H1 (cell line): ENCODE measurements around the gene CTTNBP2NL. TPM values are rescaled to one million over a fixed set of nuclear protein-coding genes. Genes with fewer than 3 reads are reported as not detected.

Source experiments
- CTCF ChIA-PET: fragments of 300-600 bp; sonication (Branson Sonifier 250); formaldehyde crosslinking; loops from one replicate; lab custom pipeline; 2021; ENCODE audit not compliant: partially characterized antibody; lab: Charles Lee
- POLR2A ChIA-PET: fragments of 300-600 bp; sonication (Branson Sonifier 250); formaldehyde crosslinking; loops from one replicate; lab custom pipeline; 2021; ENCODE audit warnings: inconsistent platforms; ENCODE audit not compliant: partially characterized antibody; lab: Charles Lee
- DNase-seq, 2 experiments: peaks; one replicate each; pipeline versions ENCODE4 v3.0.0 to v3.0.0-alpha.2; 2010 to 2022; ENCODE audit warnings: low spot score in 2 of 2, low read depth in 1 of 2, mixed read lengths in 1 of 2
- FAIRE-seq: peaks from 2 replicates; lab custom pipeline; 2011; peaks lifted over from hg19 to GRCh38; lab: Jason Lieb, UNC
- H2AFZ ChIP-seq: 2 replicates; pipeline ENCODE4 v1.8.1; 2012; ENCODE audit warnings: low read length, inconsistent platforms
- H2AK5ac ChIP-seq: 2 replicates; pipeline ENCODE4 v1.6.1; 2013; ENCODE audit warnings: low read depth, low read length
- H2BK120ac ChIP-seq: replicated peaks from 2 replicates; pipeline ENCODE3; 2013; ENCODE audit warnings: low read depth, low read length, inconsistent platforms
- H2BK12ac ChIP-seq: 2 replicates; pipeline ENCODE4 v1.6.1; 2013; ENCODE audit warnings: low read depth, low read length
- H2BK15ac ChIP-seq: 2 replicates; pipeline ENCODE4 v1.6.1; 2013; ENCODE audit warnings: low read length
- H2BK20ac ChIP-seq: 2 replicates; pipeline ENCODE4 v1.6.1; 2013; ENCODE audit warnings: low read length
- H2BK5ac ChIP-seq: 2 replicates; pipeline ENCODE4 v1.6.1; 2013; ENCODE audit warnings: low read depth, low read length
- H3K14ac ChIP-seq: 2 replicates; pipeline ENCODE4 v1.6.1; 2013; ENCODE audit warnings: inconsistent platforms; ENCODE audit not compliant: insufficient read length
- H3K18ac ChIP-seq: 2 replicates; pipeline ENCODE4 v1.6.1; 2013; ENCODE audit warnings: low read length; ENCODE audit errors: extremely low read depth
- H3K23ac ChIP-seq: 2 replicates; pipeline ENCODE4 v1.6.1; 2013; ENCODE audit warnings: inconsistent platforms; ENCODE audit not compliant: insufficient read length
- H3K23me2 ChIP-seq: 2 replicates; pipeline ENCODE4 v1.6.1; 2013; ENCODE audit warnings: low read depth, low read length
- H3K27ac ChIP-seq: 2 replicates; pipeline ENCODE4 v1.6.1; 2011; ENCODE audit warnings: low read depth, low read length, inconsistent platforms
- H3K27me3 ChIP-seq, 4 experiments: replicated peaks in 1 of 4; 1 replicate in 1 of 4; 2 replicates in 3 of 4; pipeline versions ENCODE4 v1.6.1 to v1.8.1; 2011 to 2013; ENCODE audit warnings: low read length in 3 of 4, mild to moderate bottlenecking in 3 of 4, inconsistent platforms in 2 of 4, mixed read lengths in 2 of 4, moderate library complexity in 1 of 4; ENCODE audit not compliant: control insufficient read depth in 3 of 4, insufficient read depth in 3 of 4; ENCODE audit errors: extremely low read depth in 1 of 4
- H3K36me3 ChIP-seq, 4 experiments: 2 replicates each; pipeline versions ENCODE4 v1.6.1 to v1.8.1; 2011 to 2013; ENCODE audit warnings: mild to moderate bottlenecking in 4 of 4, low read length in 3 of 4, moderate library complexity in 2 of 4, control low read depth in 1 of 4, inconsistent platforms in 1 of 4; ENCODE audit not compliant: insufficient read depth in 4 of 4, control insufficient read depth in 2 of 4
- H3K4ac ChIP-seq: replicated peaks from 2 replicates; pipeline ENCODE3; 2013; ENCODE audit warnings: low read length, low read depth, mixed read lengths, inconsistent platforms; ENCODE audit not compliant: insufficient read length
- H3K4me1 ChIP-seq, 4 experiments: replicated peaks in 1 of 4; 1 replicate in 1 of 4; 2 replicates in 3 of 4; pipeline versions ENCODE4 v1.6.1 to v1.8.1; 2011 to 2013; ENCODE audit warnings: low read length in 3 of 4, inconsistent platforms in 2 of 4, mixed read lengths in 1 of 4; ENCODE audit not compliant: insufficient read depth in 4 of 4, control insufficient read depth in 3 of 4
- H3K4me2 ChIP-seq, 2 experiments: 2 replicates each; pipeline versions ENCODE4 v1.6.1 to v1.8.1; 2011 to 2013; ENCODE audit warnings: low read depth in 2 of 2, low read length in 2 of 2, control low read depth in 1 of 2, inconsistent platforms in 1 of 2, mild to moderate bottlenecking in 1 of 2; ENCODE audit not compliant: insufficient read depth in 1 of 2
- H3K4me3 ChIP-seq, 4 experiments: fragments of 200-600, 300-600 bp in 1 of 4; sonication (generic), shearing (Covaris generic), sonication (Bioruptor Twin) in 1 of 4; 2 replicates each; pipeline versions ENCODE4 v1.5.1 to v1.8.1; 2011 to 2016; ENCODE audit warnings: low read length in 4 of 4, low read depth in 3 of 4, control low read depth in 2 of 4, inconsistent platforms in 2 of 4, mild to moderate bottlenecking in 2 of 4, mixed read lengths in 1 of 4, moderate library complexity in 1 of 4; ENCODE audit not compliant: insufficient read depth in 2 of 4; ENCODE audit errors: extremely low read depth in 1 of 4
- H3K56ac ChIP-seq: replicated peaks from 2 replicates; pipeline ENCODE3; 2013; ENCODE audit warnings: low read depth, mild to moderate bottlenecking, mixed read lengths, low read length, inconsistent platforms; ENCODE audit not compliant: insufficient read length
- H3K79me1 ChIP-seq: 2 replicates; pipeline ENCODE4 v1.6.1; 2013; ENCODE audit warnings: low read depth, low read length, control low read depth
- H3K79me2 ChIP-seq, 2 experiments: 2 replicates each; pipeline versions ENCODE4 v1.6.1 to v1.8.1; 2012 to 2013; ENCODE audit warnings: low read length in 2 of 2, mild to moderate bottlenecking in 2 of 2, inconsistent platforms in 1 of 2; ENCODE audit not compliant: insufficient read depth in 2 of 2, control insufficient read depth in 1 of 2
- H3K9ac ChIP-seq, 4 experiments: replicated peaks in 1 of 4; 1 replicate in 1 of 4; 2 replicates in 3 of 4; pipeline versions ENCODE4 v1.6.1 to v1.8.1; 2011 to 2013; ENCODE audit warnings: low read depth in 3 of 4, low read length in 3 of 4, control low read depth in 2 of 4, mild to moderate bottlenecking in 2 of 4, moderate library complexity in 2 of 4, inconsistent platforms in 1 of 4; ENCODE audit errors: extremely low read depth in 1 of 4
- H3K9me3 ChIP-seq, 2 experiments: 2 replicates each; pipeline versions ENCODE4 v1.6.1 to v1.8.1; 2012 to 2013; ENCODE audit warnings: mild to moderate bottlenecking in 2 of 2, moderate library complexity in 2 of 2, control low read depth in 1 of 2, inconsistent platforms in 1 of 2, low read depth in 1 of 2, low read length in 1 of 2, mixed read lengths in 1 of 2; ENCODE audit not compliant: insufficient read depth in 2 of 2
- H4K20me1 ChIP-seq, 2 experiments: replicated peaks in 1 of 2; 2 replicates each; pipeline versions ENCODE3 to v1.8.1; 2011 to 2013; ENCODE audit warnings: inconsistent platforms in 2 of 2, low read length in 2 of 2, mild to moderate bottlenecking in 1 of 2; ENCODE audit not compliant: insufficient read depth in 2 of 2, control insufficient read depth in 1 of 2
- H4K5ac ChIP-seq: 2 replicates; pipeline ENCODE4 v1.6.1; 2013; ENCODE audit warnings: low read length, low read depth, mixed read lengths, inconsistent platforms; ENCODE audit not compliant: insufficient read length
- H4K8ac ChIP-seq: 2 replicates; pipeline ENCODE4 v1.8.0; 2013; ENCODE audit warnings: mild to moderate bottlenecking, moderate library complexity, low read length, inconsistent platforms; ENCODE audit not compliant: insufficient read depth; ENCODE audit errors: extremely low read depth
- H4K91ac ChIP-seq: replicated peaks from 2 replicates; pipeline ENCODE3; 2013; ENCODE audit warnings: low read length, mixed read lengths, inconsistent platforms; ENCODE audit not compliant: insufficient read length
- SP2 ChIP-seq: IDR thresholded peaks from 2 replicates; pipeline ENCODE4 v1.6.1; 2012; ENCODE audit warnings: mild to moderate bottlenecking, low read length, inconsistent platforms
- WGBS, 2 experiments: shearing (Covaris generic) in 1 of 2; methylation state at CpG; one replicate each; pipeline versions ENCODE4 v1.1.6 to v1.1.7; 2013 to 2015; ENCODE audit warnings: low lambda C conversion rate in 2 of 2, mixed read lengths in 2 of 2, inconsistent platforms in 1 of 2, low coverage in 1 of 2, missing lambda C conversion rate in 1 of 2; ENCODE audit not compliant: insufficient replicate concordance in 2 of 2, insufficient coverage in 1 of 2, insufficient read length in 1 of 2; ENCODE audit errors: extremely low coverage in 1 of 2, missing lambda C conversion rate in 1 of 2; 5-methylcytosine and 5-hydroxymethylcytosine counted together
- polyA plus RNA-seq, 7 experiments: library from polyadenylated mRNA; depleted of rRNA in 3 of 7; stranded (reverse) in 5 of 7; unstranded in 2 of 7; fragments of >200 nt in 5 of 7; fragments of 200-250 nt in 2 of 7; gene quantifications; 1 replicate in 5 of 7; 2 replicates in 1 of 7; 4 replicates in 1 of 7; pipeline versions ENCODE4 v1.2.1 to v1.2.3, GENCODE V29; 2011 to 2013; ENCODE audit warnings: missing spikeins in 2 of 7, mixed read lengths in 2 of 7
- total RNA-seq: library from RNA; stranded (reverse); fragmentation: NEBNext Ultra II Directional; extraction: Animal tissue kit (Norgen Biotek cat#: 25700); gene quantifications from 2 replicates; pipeline ENCODE4 v1.2.1, GENCODE V29; 2021

Gene CTTNBP2NL
- total and polyA plus RNA-seq, 2 of the 8 experiments (the other 6 are each of a cell fraction or from before 2014, with no cell fraction given), result 6.4 to 35.1 TPM

DNA sequence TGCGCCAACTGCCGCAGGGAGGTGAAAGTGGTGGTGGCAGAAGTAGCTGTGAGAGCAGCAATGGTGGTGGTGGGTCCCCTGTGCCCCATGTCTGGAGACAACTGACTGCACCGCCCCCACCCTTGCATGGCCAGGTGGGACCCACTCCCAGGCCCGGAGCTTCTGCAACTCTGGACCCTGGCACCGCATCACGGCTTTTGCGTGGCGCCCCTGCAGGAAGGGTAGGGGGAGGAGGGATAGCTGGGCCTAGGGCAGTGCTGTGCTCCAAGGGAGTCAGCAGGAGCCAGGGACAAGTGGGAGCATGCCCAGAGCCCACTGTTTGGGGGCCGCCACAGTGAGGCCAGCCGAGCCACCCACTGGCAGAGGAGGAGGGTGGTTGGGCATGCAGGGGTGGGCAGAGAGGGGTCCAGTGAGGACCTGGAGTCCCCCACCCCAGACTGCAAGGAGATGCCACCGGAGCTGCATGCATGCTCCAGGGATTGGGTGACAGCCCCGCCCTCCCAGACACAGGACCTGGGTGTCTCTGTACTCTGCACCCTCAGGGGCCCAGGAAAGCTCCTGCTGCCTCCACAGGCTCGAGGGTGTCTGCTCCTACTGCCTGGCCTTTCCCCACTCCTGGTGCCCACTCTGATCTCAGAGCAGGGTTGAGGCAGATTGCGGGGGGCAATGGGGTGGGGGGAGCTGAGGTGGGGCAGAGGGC, 9.8 kb upstream of the CTTNBP2NL start:
- Histone ChIP-seq H4K8ac (peak overlapping the region; percentile 14; the same call in 1 of the 2 replicates), H3K18ac (no peak overlapping the region), H4K20me1 (no peaks in the 10 kb centered on the region), H2BK5ac (peak overlapping the region; percentile 71; the same call in 1 of the 2 replicates), H3K9ac (no peak overlapping the region), H3K79me2 (no peaks in the 10 kb centered on the region), H3K4ac (peak overlapping the region; percentile 48), H2BK20ac (0 out of 2 replicates have a peak overlapping the region, but pooled peaks have one; percentile 48), H2AFZ (no peak overlapping the region), H3K27me3 (no peaks in the 10 kb centered on the region), H3K23me2 (no peaks in the 10 kb centered on the region; the same call in 1 of the 2 replicates), H3K9me3 (no peaks in the 10 kb centered on the region), H3K56ac (no peak overlapping the region), H3K36me3 (no peaks in the 10 kb centered on the region), H2AK5ac (no peak overlapping the region), H3K14ac (no peak overlapping the region), H3K79me1 (no peaks in the 10 kb centered on the region), H4K91ac (peak overlapping the region; percentile 38), H4K5ac (no peak overlapping the region), H3K4me3 (no peak overlapping the region), H3K4me2 (no peak overlapping the region), H3K23ac (no peak overlapping the region), H3K27ac (no peak overlapping the region), H2BK15ac (no peak overlapping the region), H3K4me1 (peaks cover 0 to 3% (median under 1%) of the 10 kb centered on the region in 4 experiments; a peak in 3 of 7 replicates), H2BK120ac (no peak overlapping the region), H2BK12ac (no peak overlapping the region)
- no peak for TF ChIP-seq SP2
- ChIA-PET CTCF (interaction anchor here (0.6 to 1.7 kb wide), 3 partner anchors 8 to 1014 kb away, joined by 3 to 5 read pairs (median 5); no protein-coding TSS in a partner anchor), POLR2A (no interaction called here)
- WGBS, 2 experiments, result 86% methylated on average over 13 of the region's 14 CpGs; no CpG with 5 or more reads in 1 of the 2 experiments
- FAIRE-seq, result no peak
- DNase-seq, result no peak
